ENCODE data around the gene DAB2IP.

DNA sequence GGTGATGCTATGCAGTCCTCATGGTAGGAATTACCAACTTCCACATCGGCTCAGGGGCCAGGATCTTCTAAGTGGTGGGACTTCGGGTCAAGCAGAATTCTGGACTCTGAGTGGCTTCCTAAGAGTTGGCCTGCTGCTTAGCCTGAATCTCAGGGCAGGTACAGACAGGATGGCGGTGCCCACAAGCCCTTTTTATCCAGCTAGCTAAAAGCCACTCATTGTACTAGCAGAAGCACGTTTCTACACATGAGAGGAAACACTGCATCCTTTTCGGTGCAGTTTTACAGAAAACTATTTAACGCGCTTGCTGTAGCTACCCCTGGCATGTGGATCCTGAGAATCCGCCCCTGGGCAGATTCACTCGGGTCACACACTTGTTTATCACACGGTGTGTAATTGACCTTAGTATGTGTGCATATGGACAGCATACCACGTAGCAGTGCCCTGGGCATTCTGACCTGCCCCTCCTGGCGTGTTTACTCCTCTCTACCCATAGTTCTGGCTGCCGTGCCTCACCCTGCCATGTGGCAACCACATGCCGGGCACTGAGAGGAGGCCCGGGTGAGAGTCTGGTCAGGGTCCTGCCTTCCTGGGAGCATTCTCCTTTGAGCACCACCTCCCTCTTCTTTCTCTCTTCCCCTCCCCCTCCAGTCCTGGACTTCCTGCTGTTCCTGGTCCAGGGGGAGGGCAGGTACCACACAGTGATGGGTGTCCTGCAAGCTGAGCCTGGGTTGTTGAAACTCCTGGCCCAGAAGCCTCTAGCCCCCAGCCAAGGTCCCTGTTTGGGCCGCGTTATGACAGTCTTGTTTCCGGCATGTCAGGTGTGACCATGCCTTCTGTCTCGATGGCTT lies 65.9 kb downstream of the DAB2IP start:
- no peak for TF ChIP-seq CTCF (optimal IDR thresholded peaks at IDR 0.05 in 1 of 3, IDR thresholded peaks at IDR 0.05 in 1 of 3, conservative IDR thresholded peaks at IDR 0.05 in 1 of 3; ENCODE audit: extremely low read depth in 1 of 3, insufficient read depth in 2 of 3, low read length in 3 of 3)
- TF ChIP-seq EZH2 (IDR thresholded peaks at IDR 0.05; ENCODE audit: low read length): no peak
